Neural cell (in vitro differentiated cells): ENCODE measurements around the gene RBKS. TPM values are rescaled to one million over a fixed set of nuclear protein-coding genes. Genes with fewer than 3 reads are reported as not detected.

Experiments used
- H2AFZ ChIP-seq: fragments of 200-600, 300-800 bp; sonication (generic), shearing (Covaris generic); 2 replicates; pipeline ENCODE4 v1.6.0; 2014; ENCODE audit warnings: low read depth, mild to moderate bottlenecking, antibody characterized with exemption, low read length, moderate library complexity
- H3F3A ChIP-seq: fragments of 200-600 bp; shearing (Covaris generic); 2 replicates; pipeline ENCODE4 v1.6.1; 2016; ENCODE audit warnings: mild to moderate bottlenecking, moderate library complexity, mixed read lengths, antibody characterized with exemption, low read length; ENCODE audit not compliant: insufficient read depth, poor library complexity, severe bottlenecking
- H3K27ac ChIP-seq: fragments of 200-600, 300-800 bp; sonication (generic), shearing (Covaris generic); 2 replicates; pipeline ENCODE4 v1.5.1; 2014; ENCODE audit warnings: mild to moderate bottlenecking, low read length, moderate library complexity
- H3K27me3 ChIP-seq: fragments of 300-800, 200-600 bp; sonication (generic), shearing (Covaris generic); 2 replicates; pipeline ENCODE4 v1.6.0; 2014; ENCODE audit warnings: mild to moderate bottlenecking, low read depth, low read length, moderate library complexity; ENCODE audit not compliant: insufficient read depth
- H3K36me3 ChIP-seq: fragments of 300-800, 200-600 bp; sonication (generic), shearing (Covaris generic); 2 replicates; pipeline ENCODE4 v1.5.1; 2014; ENCODE audit warnings: mild to moderate bottlenecking, antibody characterized with exemption, low read length, moderate library complexity; ENCODE audit not compliant: insufficient read depth
- H3K4me2 ChIP-seq: fragments of 300-800, 200-600 bp; sonication (generic), shearing (Covaris generic); 2 replicates; pipeline ENCODE4 v1.6.0; 2014; ENCODE audit warnings: mild to moderate bottlenecking, low read length
- H3K4me3 ChIP-seq: fragments of 300-800, 200-600 bp; sonication (generic), shearing (Covaris generic); 2 replicates; pipeline ENCODE4 v1.5.1; 2014; ENCODE audit warnings: mild to moderate bottlenecking, low read length, moderate library complexity
- H3K79me2 ChIP-seq: fragments of 200-600 bp; shearing (Covaris generic); replicated peaks from 2 replicates; pipeline ENCODE4 v1.6.0; 2014; ENCODE audit warnings: mild to moderate bottlenecking, low read length, moderate library complexity; ENCODE audit not compliant: insufficient read depth
- H3K9ac ChIP-seq: fragments of 300-800, 200-600 bp; sonication (generic), shearing (Covaris generic); 2 replicates; pipeline ENCODE4 v1.6.1; 2016; ENCODE audit warnings: mild to moderate bottlenecking, low read length, mixed read lengths
- H3K9me2 ChIP-seq: fragments of 200-600 bp; shearing (Covaris generic); 2 replicates; pipeline ENCODE4 v1.6.1; 2016; ENCODE audit warnings: mild to moderate bottlenecking, low read length, mixed read lengths; ENCODE audit not compliant: insufficient read depth
- H3K9me3 ChIP-seq: fragments of 200-600, 300-800 bp; sonication (generic), shearing (Covaris generic); 2 replicates; pipeline ENCODE4 v1.6.1; 2016; ENCODE audit warnings: mild to moderate bottlenecking, mixed run types, low read length, moderate library complexity, mixed read lengths
- H4K20me1 ChIP-seq: fragments of 200-600 bp; shearing (Covaris generic); 2 replicates; pipeline ENCODE4 v1.6.1; 2016; ENCODE audit warnings: mild to moderate bottlenecking, mixed run types; ENCODE audit not compliant: insufficient read depth
- CTCF ChIP-seq: fragments of 450-650 bp; IDR thresholded peaks from 2 replicates; pipeline ENCODE4 v1.5.1; 2014; ENCODE audit warnings: antibody characterized with exemption, mild to moderate bottlenecking, moderate library complexity; ENCODE audit not compliant: poor library complexity, severe bottlenecking
- EP300 ChIP-seq: fragments of 450-650 bp; conservative IDR thresholded peaks from 2 replicates; pipeline ENCODE4 v1.6.1; 2014; ENCODE audit warnings: antibody characterized with exemption, mild to moderate bottlenecking, moderate library complexity; ENCODE audit not compliant: poor library complexity, severe bottlenecking
- EZH2 ChIP-seq: fragments of 200-600, 300-800 bp; shearing (Covaris generic), sonication (generic); IDR thresholded peaks from 2 replicates; pipeline ENCODE4 v1.6.1; 2014; ENCODE audit warnings: antibody characterized with exemption, low read length, borderline replicate concordance, mild to moderate bottlenecking; ENCODE audit not compliant: insufficient read depth, poor library complexity, severe bottlenecking
- MXI1 ChIP-seq: fragments of 450-650 bp; conservative IDR thresholded peaks from 2 replicates; pipeline ENCODE4 v1.6.1; 2014; ENCODE audit warnings: antibody characterized with exemption, mild to moderate bottlenecking; ENCODE audit not compliant: poor library complexity, severe bottlenecking
- POLR2AphosphoS5 ChIP-seq: IDR thresholded peaks from 2 replicates; pipeline ENCODE4 v1.6.1; 2012
- RAD21 ChIP-seq: fragments of 450-650 bp; conservative IDR thresholded peaks from 2 replicates; pipeline ENCODE4 v1.6.1; 2014; ENCODE audit warnings: antibody characterized with exemption, mild to moderate bottlenecking, moderate library complexity
- REST ChIP-seq: IDR thresholded peaks from 2 replicates; pipeline ENCODE4 v1.6.1; 2012; ENCODE audit warnings: borderline replicate concordance
- SMC3 ChIP-seq: fragments of 450-650 bp; conservative IDR thresholded peaks from 2 replicates; pipeline ENCODE4 v1.6.1; 2014; ENCODE audit warnings: antibody characterized with exemption, mild to moderate bottlenecking, moderate library complexity; ENCODE audit not compliant: poor library complexity
- TAF1 ChIP-seq: IDR thresholded peaks from 2 replicates; pipeline ENCODE4 v1.6.1; 2012; ENCODE audit warnings: low read depth
- polyA plus RNA-seq: library from polyadenylated mRNA; depleted of rRNA; stranded (reverse); fragments of >200 nt; gene quantifications from 2 replicates; pipeline ENCODE4 v1.2.3, GENCODE V29; 2014

RBKS gene
- polyA plus RNA-seq, 1 donor from 2014 or later, result 5.4 TPM

- no peak for TF ChIP-seq EZH2
- TF ChIP-seq REST, result no peak
- no peak for TF ChIP-seq SMC3
- TF ChIP-seq CTCF, result no peak
- TF ChIP-seq RAD21, result no peak
- TF ChIP-seq POLR2AphosphoS5, result no peak
- TF ChIP-seq TAF1, result no peak
- TF ChIP-seq MXI1, result no peak
- TF ChIP-seq EP300, result no peak
- Histone ChIP-seq H3F3A (no peaks in the 10 kb centered on the region), H3K27me3 (no peaks in the 10 kb centered on the region)
Observed at GRCh38 chr2:27922842-27923241, 32.7 kb upstream of the RBKS start.

GRCh38 chr2:27921880-27922547 is 31.8 kb upstream of the RBKS start:
- H4K20me1 ChIP-seq, result no peaks in the 10 kb centered on the region
- H3K4me3 ChIP-seq, result no peak overlapping the region
- H3K9ac ChIP-seq, result no peak overlapping the region
- H3K27me3 ChIP-seq, result no peaks in the 10 kb centered on the region
- no peaks in the 10 kb centered on the region for H3K9me2 ChIP-seq
- no peaks in the 10 kb centered on the region for H3K79me2 ChIP-seq
- H3K36me3 ChIP-seq, result no peaks in the 10 kb centered on the region
- H3K4me2 ChIP-seq, result no peak overlapping the region
- H2AFZ ChIP-seq, result no peak overlapping the region
- TF ChIP-seq EP300, result no peak
- no peak for TF ChIP-seq RAD21
- TF ChIP-seq TAF1, result no peak
- TF ChIP-seq REST, result no peak
- no peak for TF ChIP-seq POLR2AphosphoS5
- no peak for TF ChIP-seq EZH2
- no peak for TF ChIP-seq CTCF
- no peak for TF ChIP-seq MXI1
- no peak for TF ChIP-seq SMC3
- no peaks in the 10 kb centered on the region for H3K9me3 ChIP-seq
- no peak overlapping the region for H3K27ac ChIP-seq
- no peaks in the 10 kb centered on the region for H3F3A ChIP-seq

More at GRCh38 chr2:27922842-27923241, 32.7 kb upstream of the RBKS start:
- no peaks in the 10 kb centered on the region for H3K36me3 ChIP-seq
- no peak overlapping the region for H3K9ac ChIP-seq
- no peak overlapping the region for H3K4me3 ChIP-seq
- no peak overlapping the region for H3K4me2 ChIP-seq
- H3K27ac ChIP-seq, result no peak overlapping the region
- no peaks in the 10 kb centered on the region for H3K79me2 ChIP-seq
- H3K9me2 ChIP-seq, result no peaks in the 10 kb centered on the region
- no peaks in the 10 kb centered on the region for H3K9me3 ChIP-seq
- H2AFZ ChIP-seq, result no peak overlapping the region
- no peaks in the 10 kb centered on the region for H4K20me1 ChIP-seq
